Measurements from ENCODE around the gene HAUS8. TPM values are rescaled to one million over a fixed set of nuclear protein-coding genes. Genes with fewer than 3 reads are reported as not detected.

The HAUS8 gene
- total and polyA plus RNA-seq, 10 of the 15 experiments (the other 5 are each of a cell fraction or from before 2014, with no cell fraction given): 22.7 to 43.9 (median 34.4) TPM

GRCh38 chr19:17079710-17080439 lies 4.6 kb upstream of the HAUS8 start (continued):
- TF ChIP-seq RELA (IDR thresholded peaks at IDR 0.05; ENCODE audit: borderline replicate concordance, partially characterized antibody) (no peak), MAX (IDR thresholded peaks at IDR 0.05; ENCODE audit: low read depth, low read length) (peak; percentile 43; the same call in 1 of the 2 replicates), SKIL (IDR thresholded peaks at IDR 0.05; ENCODE audit: low read depth, poor library complexity, severe bottlenecking) (no peak), JUNB (IDR thresholded peaks at IDR 0.05) (peak; percentile 64), HCFC1 (IDR thresholded peaks at IDR 0.05; ENCODE audit: low read length) (no peak; the same call in 1 of the 2 replicates), TCF3 (IDR thresholded peaks at IDR 0.05; ENCODE audit: borderline replicate concordance, insufficient read depth, low read depth, low read length) (no peak), JUND (IDR thresholded peaks at IDR 0.05; ENCODE audit: low read depth, low read length) (no peak), ZNF622 (IDR thresholded peaks at IDR 0.05) (no peak), WRNIP1 (IDR thresholded peaks at IDR 0.05; ENCODE audit: borderline replicate concordance, low read depth, low read length) (no peak), ZBTB33 (IDR thresholded peaks at IDR 0.05) (no peak), GATAD2B (conservative IDR thresholded peaks at IDR 0.05; ENCODE audit: low read depth) (no peak), MEF2B (IDR thresholded peaks at IDR 0.05; ENCODE audit: partially characterized antibody, poor library complexity, severe bottlenecking) (peak; percentile 46), ZBTB4 (CRISPR knock-in tag; IDR thresholded peaks at IDR 0.05) (no peak), ATF2 (IDR thresholded peaks at IDR 0.05; ENCODE audit: low read length) (peak; percentile 63; the same call in 1 of the 2 replicates), ZBTB11 (CRISPR knock-in tag; IDR thresholded peaks at IDR 0.05) (no peak), DPF2 (IDR thresholded peaks at IDR 0.05) (peak; percentile 44; the same call in 1 of the 2 replicates)
